ENCODE results near the gene AGBL1.
"Not testable (repeated sequence)": the region's sequence is repeated elsewhere in the genome, so short reads cannot be mapped to it uniquely, and the experiment has no call there.

DNA sequence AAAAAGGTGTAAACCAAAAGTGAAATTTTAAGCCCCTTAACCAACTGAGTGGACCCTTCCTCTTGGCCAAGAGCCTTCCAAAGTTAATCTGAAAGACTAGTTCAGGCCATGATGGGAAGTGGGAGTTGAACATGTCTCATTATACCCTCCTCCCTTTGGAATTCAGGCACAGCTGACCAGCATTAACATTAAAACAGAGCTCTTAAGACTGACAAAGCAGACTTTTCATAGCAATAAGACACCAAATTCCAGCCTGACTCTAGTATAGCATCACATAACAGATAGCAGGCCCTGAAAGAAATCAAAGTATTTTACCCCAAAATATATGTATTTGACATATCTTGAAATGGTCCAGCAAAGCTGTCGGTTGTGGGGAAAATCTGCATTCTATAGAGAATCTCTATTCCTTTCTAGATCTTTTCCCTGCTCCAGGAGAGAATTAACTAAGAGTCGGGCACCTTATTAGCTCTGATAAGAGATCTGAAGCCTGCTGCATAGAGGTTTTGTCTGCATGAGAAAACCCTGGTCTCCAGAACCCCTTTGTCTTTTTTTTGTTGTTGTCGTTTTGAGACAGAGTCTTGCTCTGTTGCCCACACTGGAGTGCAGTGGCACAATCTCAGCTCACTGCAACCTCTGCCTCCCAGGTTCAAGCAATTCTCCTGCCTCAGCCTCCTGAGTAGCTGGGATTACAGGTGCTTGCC is 43.2 kb downstream of the AGBL1 start:
- TF ChIP-seq POLR2A, POLR2AphosphoS5 (IDR thresholded peaks at IDR 0.05; ENCODE audit: low read depth, low read length): not testable (repeated sequence)

Data from GM12892 (cell line).